ENCODE results near the gene ARHGEF16.

ARHGEF16 gene

DNA sequence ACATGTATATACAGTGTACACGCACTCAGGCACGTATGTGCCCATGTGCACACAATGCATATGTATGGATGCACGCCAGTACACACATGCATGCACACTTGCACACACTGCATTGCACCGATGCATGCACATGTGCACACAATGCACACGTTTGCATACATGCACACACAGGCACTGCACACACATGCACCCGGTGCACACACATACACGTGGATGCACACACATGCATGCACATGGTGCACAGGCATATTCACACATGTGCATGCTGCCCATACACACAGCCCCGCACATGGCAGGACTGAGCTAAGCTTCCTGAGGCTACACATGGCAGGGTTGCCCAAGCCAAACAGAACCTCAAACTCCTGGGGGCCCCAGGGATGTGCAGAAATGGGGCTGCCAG, 19.6 kb downstream of the ARHGEF16 start:
- no peak for TF ChIP-seq Cebpa-rat (IDR thresholded peaks at IDR 0.05)
- no peak overlapping the region for H3K9ac ChIP-seq
- no peaks in the 10 kb centered on the region for H3K9me3 ChIP-seq (replicated peaks in 1 of 11)
- no peak overlapping the region for H3K4me2 ChIP-seq
- peaks cover 7 to 18% (median 13%) of the 10 kb centered on the region in 11 experiments; a peak in 19 of 22 replicates for H3K27me3 ChIP-seq
- H3K4me1 ChIP-seq = peaks cover 19 to 58% (median 45%) of the 10 kb centered on the region in 10 experiments
- no peak overlapping the region for H3K27ac ChIP-seq
- H3K4me3 ChIP-seq = no peak overlapping the region
- peaks cover 0 to 37% (median 16%) of the 10 kb centered on the region in 11 experiments; a peak in 10 of 22 replicates for H4K20me1 ChIP-seq
- H3K36me3 ChIP-seq = no peaks in the 10 kb centered on the region

DNA sequence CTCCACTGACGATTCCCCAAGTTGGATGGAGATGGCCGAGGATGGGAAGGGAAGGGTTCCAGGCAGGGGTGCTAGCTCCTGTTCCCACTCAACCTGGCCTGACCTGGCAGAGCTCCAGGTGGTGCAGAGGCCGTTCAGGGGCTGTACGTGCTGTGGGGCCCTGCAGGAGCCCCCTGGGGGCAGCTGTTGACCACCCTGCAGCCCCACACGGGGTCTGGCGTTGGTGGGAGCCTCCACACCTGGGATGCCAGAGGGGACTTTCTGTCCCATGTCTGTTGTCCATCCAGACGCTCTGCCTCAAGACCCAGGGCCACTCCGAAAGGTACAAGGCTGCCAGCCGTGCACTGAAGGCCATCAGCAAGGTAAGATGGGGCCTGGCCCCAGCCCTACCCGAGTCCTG, 20.0 kb downstream of the ARHGEF16 start:
- H3K27me3 ChIP-seq = peaks cover 7 to 22% (median 14%) of the 10 kb centered on the region in 11 experiments; a peak in 20 of 22 replicates
- H4K20me1 ChIP-seq = peaks cover 0 to 41% (median 19%) of the 10 kb centered on the region in 11 experiments; a peak in 13 of 22 replicates
- no peaks in the 10 kb centered on the region for H3K36me3 ChIP-seq
- no peaks in the 10 kb centered on the region for H3K9me3 ChIP-seq (replicated peaks in 1 of 11)
- no peak overlapping the region for H3K4me2 ChIP-seq
- H3K9ac ChIP-seq = no peak overlapping the region
- no peak overlapping the region for H3K27ac ChIP-seq
- H3K4me3 ChIP-seq = no peak overlapping the region
- no peak for TF ChIP-seq Cebpa-rat (IDR thresholded peaks at IDR 0.05)
- peaks cover 19 to 58% (median 45%) of the 10 kb centered on the region in 10 experiments for H3K4me1 ChIP-seq

DNA sequence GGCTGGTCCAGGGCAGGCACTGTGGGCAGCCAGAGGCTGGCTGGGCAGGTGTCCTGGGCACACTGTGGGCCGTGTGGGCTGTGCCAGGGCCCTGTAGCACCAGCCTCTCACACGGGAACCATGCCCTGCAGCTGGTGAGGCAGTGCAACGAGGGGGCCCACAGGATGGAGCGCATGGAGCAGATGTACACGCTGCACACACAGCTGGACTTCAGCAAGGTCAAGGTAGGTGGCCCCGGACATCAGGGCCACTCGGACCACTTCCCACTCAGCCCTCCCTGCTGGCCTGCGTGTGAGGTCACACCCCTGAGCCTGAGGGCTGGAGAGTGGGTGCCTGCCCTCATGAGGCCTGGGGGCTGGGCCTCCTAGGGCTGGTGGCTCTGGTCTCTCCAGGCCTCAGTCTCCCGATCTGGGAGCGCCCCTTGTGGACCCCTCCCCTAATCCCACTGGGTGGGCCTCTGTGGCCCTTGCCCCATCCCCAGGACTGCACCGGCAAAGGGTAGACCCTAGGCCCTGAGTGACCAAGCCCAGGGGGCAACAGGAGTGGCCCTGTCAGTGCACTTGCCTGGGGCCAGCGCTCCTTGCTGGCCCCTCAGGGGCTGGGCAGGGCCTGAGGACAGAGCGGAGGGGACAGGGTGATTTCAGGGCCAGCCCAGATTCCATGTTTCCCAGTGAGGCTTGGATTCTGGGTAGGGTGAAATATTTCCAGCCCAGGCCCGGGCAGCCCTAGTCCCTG, 21.5 kb downstream of the ARHGEF16 start:
- Histone ChIP-seq H3K9me3 (replicated peaks in 1 of 11) (no peaks in the 10 kb centered on the region), H3K4me3 (no peak overlapping the region), H3K4me2 (no peak overlapping the region), H3K4me1 (peaks cover 13 to 60% (median 48%) of the 10 kb centered on the region in 10 experiments), H4K20me1 (peaks cover 0 to 56% (median 34%) of the 10 kb centered on the region in 11 experiments; a peak in 15 of 22 replicates), H3K27ac (no peak overlapping the region), H3K9ac (peak overlapping the region in 1 of 11 experiments; percentile 19; a peak in 2 of 22 replicates), H3K36me3 (no peaks in the 10 kb centered on the region), H3K27me3 (peaks cover 7 to 38% (median 29%) of the 10 kb centered on the region in 11 experiments; a peak in 20 of 22 replicates)
- no peak for TF ChIP-seq Cebpa-rat (IDR thresholded peaks at IDR 0.05)

DNA sequence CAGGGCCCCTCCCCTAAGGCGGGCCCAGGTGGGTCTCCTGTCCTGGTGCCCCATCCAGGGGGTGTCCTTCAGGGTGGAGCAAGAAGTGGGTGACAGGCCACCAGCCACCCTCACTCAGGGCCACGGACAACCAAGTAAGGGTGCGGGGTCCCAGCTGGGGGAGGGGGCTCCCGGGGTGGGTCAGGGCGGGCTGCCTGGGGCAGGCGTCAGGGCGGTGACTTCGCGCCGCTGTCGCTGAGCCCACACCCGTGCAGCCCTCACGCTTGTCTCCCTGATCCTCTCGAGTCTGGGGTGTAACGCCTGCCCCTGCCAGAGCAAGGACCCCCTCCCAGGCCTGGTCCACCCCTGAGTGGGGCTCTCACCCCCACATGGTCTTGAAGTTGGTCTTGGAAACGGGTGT, 22.2 kb downstream of the ARHGEF16 start:
- no peak overlapping the region for H3K27ac ChIP-seq
- H3K9ac ChIP-seq = no peak overlapping the region
- peaks cover 6 to 56% (median 41%) of the 10 kb centered on the region in 10 experiments for H3K4me1 ChIP-seq
- no peak overlapping the region for H3K4me2 ChIP-seq
- H3K27me3 ChIP-seq = peaks cover 7 to 43% (median 33%) of the 10 kb centered on the region in 11 experiments; a peak in 20 of 22 replicates
- H3K4me3 ChIP-seq = no peak overlapping the region
- H3K36me3 ChIP-seq = no peaks in the 10 kb centered on the region
- H3K9me3 ChIP-seq (replicated peaks in 1 of 11) = no peaks in the 10 kb centered on the region
- no peak for TF ChIP-seq Cebpa-rat (IDR thresholded peaks at IDR 0.05)
- H4K20me1 ChIP-seq = peaks cover 0 to 60% (median 40%) of the 10 kb centered on the region in 11 experiments; a peak in 16 of 22 replicates

DNA sequence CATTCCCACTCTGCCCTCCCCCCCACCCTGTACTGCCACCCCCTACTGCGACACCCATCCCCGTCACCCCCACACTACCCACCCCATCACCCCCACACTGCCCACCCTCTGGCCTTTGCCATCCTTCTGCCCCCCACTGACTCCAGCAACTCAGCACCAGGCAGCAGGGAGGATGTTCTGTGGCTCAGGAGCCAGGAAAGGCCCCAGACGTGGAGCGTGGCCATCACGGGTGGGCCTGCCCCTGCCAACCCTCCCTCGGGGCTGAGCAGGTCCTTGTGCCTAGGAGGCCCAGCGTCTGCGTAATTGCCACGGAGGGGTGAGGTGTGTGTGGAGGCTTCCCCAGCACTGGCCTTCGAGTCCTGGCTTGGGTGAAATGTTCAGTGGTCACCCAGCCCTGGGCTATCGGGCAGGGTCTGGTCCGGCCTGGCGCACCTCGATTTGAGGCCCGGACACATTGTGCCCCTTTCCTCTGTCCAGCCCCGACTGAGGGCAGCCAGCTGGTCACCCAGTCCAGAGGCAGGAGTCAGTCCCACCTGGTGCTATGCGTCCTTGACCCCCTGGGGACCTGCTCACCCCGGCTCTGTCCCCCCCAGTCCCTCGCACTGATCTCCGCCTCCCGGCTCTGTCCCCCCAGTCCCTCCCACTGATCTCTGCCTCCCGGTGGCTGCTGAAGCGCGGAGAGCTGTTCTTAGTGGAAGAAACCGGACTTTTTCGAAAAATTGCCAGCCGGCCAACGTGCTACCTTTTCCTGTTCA, 23.0 kb downstream of the ARHGEF16 start:
- H3K27me3 ChIP-seq = peaks cover 7 to 46% (median 33%) of the 10 kb centered on the region in 11 experiments; a peak in 20 of 22 replicates
- no peak for TF ChIP-seq Cebpa-rat (IDR thresholded peaks at IDR 0.05)
- no peak overlapping the region for H3K9ac ChIP-seq
- no peaks in the 10 kb centered on the region for H3K36me3 ChIP-seq
- peaks cover 0 to 60% (median 38%) of the 10 kb centered on the region in 11 experiments; a peak in 16 of 22 replicates for H4K20me1 ChIP-seq
- H3K9me3 ChIP-seq (replicated peaks in 1 of 11) = no peaks in the 10 kb centered on the region
- no peak overlapping the region for H3K27ac ChIP-seq
- peak overlapping the region in 7 of 11 experiments; percentile 8 to 47 (median 26); a peak in 8 of 22 replicates for H3K4me2 ChIP-seq
- no peak overlapping the region for H3K4me3 ChIP-seq
- peaks cover 0 to 48% (median 34%) of the 10 kb centered on the region in 10 experiments; a peak in 15 of 20 replicates for H3K4me1 ChIP-seq

DNA sequence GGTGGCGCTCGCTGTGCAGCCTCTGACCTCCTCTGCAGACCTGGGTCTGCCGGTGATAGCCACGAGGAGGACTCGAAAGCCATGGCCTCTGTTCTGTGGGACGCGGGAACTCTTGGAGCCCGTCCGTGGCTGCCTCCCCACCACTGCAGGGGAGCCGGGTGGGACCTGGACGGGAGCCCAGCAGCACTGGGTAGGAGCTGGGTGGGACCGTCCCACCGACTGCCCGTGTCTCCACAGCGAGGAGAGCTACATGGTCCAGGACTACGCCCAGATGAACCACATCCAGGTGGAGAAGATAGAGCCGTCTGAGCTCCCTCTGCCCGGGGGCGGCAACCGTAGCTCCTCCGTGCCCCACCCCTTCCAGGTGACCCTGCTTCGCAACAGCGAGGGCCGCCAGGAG, 23.7 kb downstream of the ARHGEF16 start:
- Histone ChIP-seq H4K20me1 (peaks cover 0 to 66% (median 45%) of the 10 kb centered on the region in 11 experiments; a peak in 17 of 22 replicates), H3K4me1 (peaks cover 0 to 51% (median 33%) of the 10 kb centered on the region in 10 experiments; a peak in 14 of 20 replicates), H3K9me3 (replicated peaks in 1 of 11) (no peaks in the 10 kb centered on the region), H3K9ac (no peak overlapping the region), H3K4me3 (no peak overlapping the region), H3K4me2 (peak overlapping the region in 6 of 11 experiments; percentile 8 to 65 (median 30); a peak in 9 of 22 replicates), H3K27ac (no peak overlapping the region), H3K27me3 (peaks cover 7 to 46% (median 33%) of the 10 kb centered on the region in 11 experiments; a peak in 20 of 22 replicates), H3K36me3 (no peaks in the 10 kb centered on the region)
- TF ChIP-seq Cebpa-rat (IDR thresholded peaks at IDR 0.05) = no peak

DNA sequence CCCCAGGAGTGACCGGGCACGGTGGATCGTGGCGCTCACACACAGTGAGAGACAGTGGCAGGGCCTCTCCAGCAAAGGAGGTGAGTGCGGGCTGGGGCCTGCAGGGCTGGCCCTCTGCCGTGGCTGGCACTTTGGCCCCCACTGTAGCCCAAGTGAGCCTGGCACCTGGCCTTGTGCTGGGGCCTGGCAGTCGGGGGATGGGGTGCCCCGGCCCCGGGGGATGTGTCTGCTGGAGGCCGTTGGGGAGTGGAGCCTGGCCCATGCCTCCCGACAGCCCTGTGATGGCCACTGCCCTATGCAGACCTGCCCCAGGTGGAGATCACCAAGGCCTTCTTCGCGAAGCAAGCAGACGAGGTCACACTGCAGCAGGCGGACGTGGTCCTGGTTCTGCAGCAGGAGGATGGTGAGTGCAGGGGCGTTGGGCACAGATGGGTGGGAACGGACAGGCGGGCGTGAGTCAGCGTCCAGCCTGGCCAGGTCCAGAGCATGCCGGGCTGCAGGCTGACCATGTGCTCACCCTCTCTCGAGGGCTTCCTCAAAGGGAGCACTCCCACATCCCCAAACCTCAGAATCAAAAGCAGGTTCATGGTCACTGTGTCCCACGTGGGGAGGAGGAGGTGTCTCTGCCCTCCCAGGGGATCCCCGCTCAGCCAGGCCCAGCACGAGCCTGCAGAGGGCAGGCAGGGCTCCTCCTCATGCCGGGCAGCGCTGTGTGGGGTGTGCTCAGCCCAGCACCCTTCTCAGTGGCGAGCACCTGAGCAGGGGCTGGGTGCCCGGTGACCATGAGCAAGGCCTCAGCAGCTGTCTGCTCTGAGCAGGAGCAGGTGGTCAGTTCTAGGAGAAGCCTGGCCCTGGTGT, 25.3 kb downstream of the ARHGEF16 start:
- Histone ChIP-seq H3K27me3 (peaks cover 7 to 46% (median 33%) of the 10 kb centered on the region in 11 experiments; a peak in 20 of 22 replicates), H3K36me3 (no peaks in the 10 kb centered on the region), H3K27ac (no peak overlapping the region), H3K4me2 (peak overlapping the region in 8 of 11 experiments; percentile 28 to 67 (median 62); a peak in 16 of 22 replicates), H3K4me3 (no peak overlapping the region), H3K9ac (peak overlapping the region in 1 of 11 experiments; percentile 9; a peak in 2 of 22 replicates), H4K20me1 (peaks cover 0 to 71% (median 51%) of the 10 kb centered on the region in 11 experiments; a peak in 17 of 22 replicates), H3K9me3 (replicated peaks in 1 of 11) (no peaks in the 10 kb centered on the region), H3K4me1 (peaks cover 0 to 44% (median 33%) of the 10 kb centered on the region in 10 experiments; a peak in 14 of 20 replicates)
- no peak for TF ChIP-seq Cebpa-rat (IDR thresholded peaks at IDR 0.05)

DNA sequence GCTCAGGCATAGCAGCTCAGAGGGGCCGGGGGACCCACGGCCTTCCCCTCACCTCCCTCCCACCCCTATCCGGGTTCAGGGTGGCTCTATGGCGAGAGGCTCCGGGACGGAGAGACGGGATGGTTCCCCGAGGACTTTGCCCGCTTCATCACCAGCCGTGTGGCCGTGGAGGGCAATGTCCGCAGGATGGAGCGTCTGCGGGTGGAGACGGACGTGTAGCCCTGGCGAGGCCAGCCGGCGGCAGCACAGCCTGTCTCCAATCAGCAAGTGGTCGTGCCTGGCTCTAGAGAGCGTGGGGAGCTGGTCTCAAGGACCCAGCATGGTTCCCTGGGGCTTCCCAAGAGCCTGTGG, 25.9 kb downstream of the ARHGEF16 start:
- Histone ChIP-seq H3K4me2 (peak overlapping the region in 8 of 11 experiments; percentile 28 to 67 (median 62); a peak in 15 of 22 replicates), H3K36me3 (no peaks in the 10 kb centered on the region), H3K9me3 (replicated peaks in 1 of 11) (no peaks in the 10 kb centered on the region), H3K9ac (peak overlapping the region in 1 of 11 experiments; percentile 9; a peak in 2 of 22 replicates), H3K4me1 (peaks cover 0 to 44% (median 33%) of the 10 kb centered on the region in 10 experiments; a peak in 14 of 20 replicates), H3K27ac (no peak overlapping the region), H3K27me3 (peaks cover 7 to 46% (median 33%) of the 10 kb centered on the region in 11 experiments; a peak in 20 of 22 replicates), H4K20me1 (peaks cover 0 to 76% (median 51%) of the 10 kb centered on the region in 11 experiments; a peak in 17 of 22 replicates), H3K4me3 (no peak overlapping the region)
- no peak for TF ChIP-seq Cebpa-rat (IDR thresholded peaks at IDR 0.05)

Measured in BLaER1 treated with 17β-estradiol and CSF1 and Interleukin-3, amounts not matched to agents 10 nM and 100 nM (cell line).